Endothelial cell (in vitro differentiated cells): ENCODE measurements around the gene USP10. TPM values are rescaled to one million over a fixed set of nuclear protein-coding genes. Genes with fewer than 3 reads are reported as not detected.

Experiments used
- DNase-seq: peaks from one replicate; pipeline ENCODE4 v3.0.0; 2021; ENCODE audit warnings: low spot score
- H3K27ac Mint-ChIP-seq: one replicate; pipeline ENCODE4 v1.8.0; 2021; ENCODE audit warnings: mixed read lengths, inconsistent platforms; ENCODE audit not compliant: unreplicated experiment
- H3K27me3 Mint-ChIP-seq: one replicate; pipeline ENCODE4 v1.8.0; 2021; ENCODE audit warnings: mild to moderate bottlenecking, moderate library complexity, mixed read lengths, inconsistent platforms; ENCODE audit not compliant: unreplicated experiment
- H3K36me3 Mint-ChIP-seq: one replicate; pipeline ENCODE4 v1.8.0; 2021; ENCODE audit warnings: mild to moderate bottlenecking, low read depth, mixed read lengths, inconsistent platforms; ENCODE audit not compliant: unreplicated experiment
- H3K4me1 Mint-ChIP-seq: one replicate; pipeline ENCODE4 v1.8.0; 2021; ENCODE audit warnings: mild to moderate bottlenecking, mixed read lengths, inconsistent platforms; ENCODE audit not compliant: unreplicated experiment
- H3K4me3 Mint-ChIP-seq: one replicate; pipeline ENCODE4 v1.8.0; 2021; ENCODE audit warnings: mild to moderate bottlenecking, mixed read lengths, inconsistent platforms; ENCODE audit not compliant: unreplicated experiment
- H3K9me3 Mint-ChIP-seq: one replicate; pipeline ENCODE4 v1.8.0; 2021; ENCODE audit warnings: mixed read lengths, inconsistent platforms; ENCODE audit not compliant: unreplicated experiment
- total RNA-seq: library from RNA; stranded (reverse); fragmentation: NEBNext Ultra II Directional; extraction: Animal tissue kit (Norgen Biotek cat#: 25700); gene quantifications from one replicate; pipeline ENCODE4 v1.2.1, GENCODE V29; 2021; ENCODE audit not compliant: unreplicated experiment
- TF ChIP-seq, protein P1 (sequence below): fragments of 200-600 bp; sonication (generic); IDR thresholded peaks from one replicate; pipeline ENCODE4 v1.5.0; 2021; ENCODE audit warnings: antibody characterized with exemption; ENCODE audit not compliant: unreplicated experiment

Gene USP10
- total RNA-seq, 1 donor from 2014 or later, result 81.2 TPM

DNA sequence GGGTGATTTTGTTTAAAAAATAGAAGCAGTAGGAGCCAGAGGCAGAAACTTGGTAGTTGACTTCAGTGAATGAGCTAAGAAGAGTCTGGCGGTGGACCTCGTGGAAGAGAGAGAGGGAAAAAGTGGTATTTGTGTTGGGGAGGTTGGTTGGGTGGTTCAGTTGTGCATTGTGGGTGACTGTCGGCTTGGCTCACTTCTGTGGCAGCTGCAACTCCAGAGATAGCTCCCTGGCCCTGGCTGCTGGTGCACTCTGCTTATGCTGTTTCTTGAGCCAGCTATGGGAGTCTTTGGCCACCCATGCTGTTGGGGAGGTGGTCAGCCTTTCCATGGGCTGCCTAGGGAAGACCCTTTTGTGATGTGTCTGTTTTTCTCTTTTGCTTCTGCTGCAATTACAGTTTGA lies 69.6 kb downstream of the USP10 start:
- H3K4me3 Mint-ChIP-seq, result no peak overlapping the region
- H3K27me3 Mint-ChIP-seq, result peaks cover 4% of the 10 kb centered on the region
- no peak overlapping the region for H3K27ac Mint-ChIP-seq
- H3K9me3 Mint-ChIP-seq, result no peaks in the 10 kb centered on the region
- TF ChIP-seq, protein P1, sequence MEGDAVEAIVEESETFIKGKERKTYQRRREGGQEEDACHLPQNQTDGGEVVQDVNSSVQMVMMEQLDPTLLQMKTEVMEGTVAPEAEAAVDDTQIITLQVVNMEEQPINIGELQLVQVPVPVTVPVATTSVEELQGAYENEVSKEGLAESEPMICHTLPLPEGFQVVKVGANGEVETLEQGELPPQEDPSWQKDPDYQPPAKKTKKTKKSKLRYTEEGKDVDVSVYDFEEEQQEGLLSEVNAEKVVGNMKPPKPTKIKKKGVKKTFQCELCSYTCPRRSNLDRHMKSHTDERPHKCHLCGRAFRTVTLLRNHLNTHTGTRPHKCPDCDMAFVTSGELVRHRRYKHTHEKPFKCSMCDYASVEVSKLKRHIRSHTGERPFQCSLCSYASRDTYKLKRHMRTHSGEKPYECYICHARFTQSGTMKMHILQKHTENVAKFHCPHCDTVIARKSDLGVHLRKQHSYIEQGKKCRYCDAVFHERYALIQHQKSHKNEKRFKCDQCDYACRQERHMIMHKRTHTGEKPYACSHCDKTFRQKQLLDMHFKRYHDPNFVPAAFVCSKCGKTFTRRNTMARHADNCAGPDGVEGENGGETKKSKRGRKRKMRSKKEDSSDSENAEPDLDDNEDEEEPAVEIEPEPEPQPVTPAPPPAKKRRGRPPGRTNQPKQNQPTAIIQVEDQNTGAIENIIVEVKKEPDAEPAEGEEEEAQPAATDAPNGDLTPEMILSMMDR, result no peak
- no peak for DNase-seq
- H3K36me3 Mint-ChIP-seq, result peaks cover 23% of the 10 kb centered on the region
- H3K4me1 Mint-ChIP-seq, result no peaks in the 10 kb centered on the region

DNA sequence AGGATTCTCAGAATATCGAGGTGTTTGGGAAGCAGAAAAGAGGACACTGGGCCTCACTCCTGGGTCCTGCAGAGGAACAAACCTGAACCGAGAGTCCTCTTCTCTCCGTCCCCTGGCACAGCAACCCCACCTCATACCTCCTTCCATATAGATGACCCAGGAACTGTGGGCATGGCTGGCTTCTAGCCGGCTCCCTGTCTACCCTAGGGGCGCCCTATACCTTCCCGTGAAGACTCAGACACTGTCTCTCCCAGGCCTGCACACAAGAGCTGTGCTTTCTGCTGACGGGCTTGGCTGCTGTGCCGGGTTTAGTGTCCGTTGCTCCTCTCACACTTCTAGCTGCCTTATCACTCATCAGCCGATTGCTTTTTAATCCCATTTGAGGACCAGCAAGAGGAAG lies 73.5 kb downstream of the USP10 start:
- H3K4me1 Mint-ChIP-seq, result no peaks in the 10 kb centered on the region
- TF ChIP-seq, protein P1, result no peak
- no peak overlapping the region for H3K4me3 Mint-ChIP-seq
- H3K9me3 Mint-ChIP-seq, result no peaks in the 10 kb centered on the region
- peaks cover 18% of the 10 kb centered on the region for H3K36me3 Mint-ChIP-seq
- H3K27me3 Mint-ChIP-seq, result peaks cover 2% of the 10 kb centered on the region
- no peak overlapping the region for H3K27ac Mint-ChIP-seq
- no peak for DNase-seq

DNA sequence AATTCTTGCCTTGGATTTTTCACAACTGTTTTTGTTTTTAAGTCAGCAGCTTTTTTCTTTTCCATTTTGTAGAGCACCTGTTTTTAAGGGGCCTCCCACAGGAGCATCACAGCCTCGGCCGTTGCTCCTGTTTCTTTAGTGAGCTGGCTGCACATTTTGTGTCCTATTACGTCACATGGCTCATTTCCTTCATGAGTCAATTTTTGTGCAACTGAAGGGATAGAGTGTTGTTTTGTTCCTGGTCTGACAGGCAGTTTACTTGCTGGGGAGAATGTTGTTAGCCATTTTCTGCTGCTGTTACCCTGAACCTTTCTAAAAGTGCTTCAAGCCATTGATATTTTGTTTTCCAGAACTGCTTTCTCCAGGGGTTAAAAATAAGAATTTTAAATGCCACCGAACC lies 75.0 kb downstream of the USP10 start:
- H3K36me3 Mint-ChIP-seq, result peaks cover 23% of the 10 kb centered on the region
- no peak for DNase-seq
- TF ChIP-seq, protein P1, result no peak
- peaks cover 1% of the 10 kb centered on the region for H3K27me3 Mint-ChIP-seq
- H3K4me3 Mint-ChIP-seq, result no peak overlapping the region
- no peaks in the 10 kb centered on the region for H3K4me1 Mint-ChIP-seq
- H3K27ac Mint-ChIP-seq, result no peak overlapping the region
- no peaks in the 10 kb centered on the region for H3K9me3 Mint-ChIP-seq

DNA sequence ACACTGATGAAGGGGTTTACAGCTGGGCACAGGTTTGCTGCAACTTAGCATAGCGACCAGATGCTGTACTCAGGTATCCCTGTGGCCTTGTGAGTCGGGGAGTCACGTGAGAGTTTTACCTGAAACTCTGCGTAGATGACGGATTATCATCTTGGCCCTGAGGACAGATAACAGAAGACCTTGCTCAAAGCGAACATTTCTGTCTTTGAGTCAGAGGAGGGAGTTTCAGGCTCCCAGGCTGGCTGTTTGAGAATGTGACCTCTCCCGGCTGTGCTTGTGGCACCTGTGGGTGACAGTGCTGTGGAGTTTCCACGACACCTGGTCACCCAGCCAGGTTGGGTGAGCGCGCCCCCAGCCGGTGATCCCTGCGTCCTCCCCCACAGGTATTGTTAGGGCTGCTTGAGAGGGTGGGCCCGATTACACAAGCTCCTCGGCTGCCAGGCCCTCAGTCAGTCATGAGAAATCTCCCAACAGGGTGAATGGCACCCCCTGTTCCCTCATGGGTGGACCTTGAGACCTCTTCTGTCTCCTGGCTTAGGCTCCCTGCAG lies 75.5 kb downstream of the USP10 start:
- Mint-ChIP-seq H3K4me3 (no peak overlapping the region), H3K27ac (no peak overlapping the region), H3K9me3 (no peaks in the 10 kb centered on the region), H3K36me3 (peaks cover 28% of the 10 kb centered on the region), H3K27me3 (no peaks in the 10 kb centered on the region), H3K4me1 (no peaks in the 10 kb centered on the region)
- DNase-seq, result no peak
- TF ChIP-seq, protein P1, result no peak

DNA sequence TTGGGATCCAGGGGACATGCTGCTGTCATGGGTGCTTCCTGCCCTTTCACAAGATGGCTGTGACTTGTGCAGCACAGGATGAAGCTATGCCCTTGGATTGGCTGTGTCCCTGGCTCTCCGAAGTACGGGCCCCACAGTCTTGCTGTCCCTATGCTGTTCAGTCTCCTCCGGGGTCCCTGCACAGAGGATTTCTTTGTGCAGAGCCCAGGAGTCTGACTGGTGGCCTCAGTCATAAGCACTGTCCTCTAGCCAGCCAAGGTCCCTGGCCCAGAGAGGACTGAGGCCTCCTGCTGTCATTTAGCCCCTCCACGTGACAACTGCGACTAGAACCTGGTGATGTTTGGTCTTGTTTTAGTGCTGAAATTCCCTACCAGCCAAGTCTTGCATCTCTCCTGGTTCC lies 77.6 kb downstream of the USP10 start:
- H3K4me3 Mint-ChIP-seq, result no peak overlapping the region
- DNase-seq, result no peak
- TF ChIP-seq, protein P1, result no peak
- H3K27ac Mint-ChIP-seq, result no peak overlapping the region
- no peaks in the 10 kb centered on the region for H3K9me3 Mint-ChIP-seq
- peaks cover 2% of the 10 kb centered on the region for H3K27me3 Mint-ChIP-seq
- H3K36me3 Mint-ChIP-seq, result peaks cover 31% of the 10 kb centered on the region
- no peaks in the 10 kb centered on the region for H3K4me1 Mint-ChIP-seq
